ENCODE data around the gene TRPM3. TPM values are rescaled to one million over a fixed set of nuclear protein-coding genes. Genes with fewer than 3 reads are reported as not detected.

Gene TRPM3
- total RNA-seq (not detected), polyA plus RNA-seq (not detected), total RNA-seq (not detected)

- no peak within 1 kb of the TSS for H3K4me3 Mint-ChIP-seq
- Histone ChIP-seq H3K27ac (ENCODE audit: low read depth, low read length) (no peak within 1 kb of the TSS), H3K9me3 (ENCODE audit: control insufficient read depth in 2 of 3, low read length in 3 of 3) (no peaks in the 10 kb centered on the region), H3K27me3 (ENCODE audit: control insufficient read depth in 2 of 2, insufficient read depth in 2 of 2, low read length in 2 of 2) (no peaks in the 10 kb centered on the region), H3K4me1 (ENCODE audit: control insufficient read depth in 2 of 2, insufficient read depth in 2 of 2, low read length in 2 of 2) (no peaks in the 10 kb centered on the region), H3K36me3 (ENCODE audit: control insufficient read depth in 2 of 3, insufficient read depth in 3 of 3, low read length in 3 of 3) (no peaks in the 10 kb centered on the region), H3K4me3 (ENCODE audit: low read length) (no peak within 1 kb of the TSS)
- ATAC-seq (no peak), DNase-seq (no peak)
- H3K36me3 Mint-ChIP-seq: no peaks in the 10 kb centered on the region
- CTCF ChIA-PET: no interaction called here
- POLR2A ChIA-PET: no interaction called here
- H3K9me3 Mint-ChIP-seq: peaks cover 0 to 3% (median 0%) of the 10 kb centered on the region in 11 donors
- H3K4me1 Mint-ChIP-seq: peaks cover 0 to 4% (median 0%) of the 10 kb centered on the region in 7 donors
- intact Hi-C loops (cut with micrococcal nuclease): no loop called here
- no peak within 1 kb of the TSS for H3K27ac Mint-ChIP-seq
- H3K27me3 Mint-ChIP-seq: peaks cover 22 to 40% (median 23%) of the 10 kb centered on the region in 5 donors
Observed at GRCh38 chr9:71121275-71122021, at the start of gene TRPM3. Gene TRPM3, minus strand, starts transcription at chr9:71121621. Its CDS starts 267 bp downstream, at chr9:71121354.

- Mint-ChIP-seq H3K4me3 (no peak overlapping the region), H3K4me1 (peaks cover 0 to 1% (median 0%) of the 10 kb centered on the region in 7 donors), H3K9me3 (peaks cover 0 to 14% (median 4%) of the 10 kb centered on the region in 11 donors), H3K36me3 (no peaks in the 10 kb centered on the region), H3K27me3 (peaks cover 0 to 4% (median 0%) of the 10 kb centered on the region in 5 donors), H3K27ac (no peak overlapping the region)
- Histone ChIP-seq H3K4me3 (ENCODE audit: low read length) (no peak overlapping the region), H3K9me3 (ENCODE audit: control insufficient read depth in 2 of 3, low read length in 3 of 3) (no peaks in the 10 kb centered on the region), H3K27ac (ENCODE audit: low read depth, low read length) (no peak overlapping the region), H3K27me3 (ENCODE audit: control insufficient read depth in 2 of 2, insufficient read depth in 2 of 2, low read length in 2 of 2) (no peaks in the 10 kb centered on the region), H3K36me3 (ENCODE audit: control insufficient read depth in 2 of 3, insufficient read depth in 3 of 3, low read length in 3 of 3) (no peaks in the 10 kb centered on the region), H3K4me1 (ENCODE audit: control insufficient read depth in 2 of 2, insufficient read depth in 2 of 2, low read length in 2 of 2) (no peaks in the 10 kb centered on the region)
- ChIA-PET CTCF (no interaction called here), POLR2A (no interaction called here)
- intact Hi-C loops (cut with micrococcal nuclease): no loop called here
- DNase-seq (no peak), ATAC-seq (no peak)
Observed at GRCh38 chr9:71168418-71168817, 47.0 kb upstream of the TRPM3 start.

GRCh38 chr9:71162126-71162525, 40.7 kb upstream of the TRPM3 start:
- intact Hi-C loops (cut with micrococcal nuclease): no loop called here
- ChIA-PET POLR2A (no interaction called here), CTCF (no interaction called here)
- no peaks in the 10 kb centered on the region for H3K4me1 ChIP-seq (ENCODE audit: control insufficient read depth in 2 of 2, insufficient read depth in 2 of 2, low read length in 2 of 2)
- H3K27me3 ChIP-seq (ENCODE audit: control insufficient read depth in 2 of 2, insufficient read depth in 2 of 2, low read length in 2 of 2): no peaks in the 10 kb centered on the region
- Mint-ChIP-seq H3K4me3 (no peak overlapping the region), H3K4me1 (no peaks in the 10 kb centered on the region), H3K9me3 (no peaks in the 10 kb centered on the region), H3K36me3 (no peaks in the 10 kb centered on the region), H3K27me3 (peaks cover 0 to 4% (median 0%) of the 10 kb centered on the region in 5 donors), H3K27ac (no peak overlapping the region)
- DNase-seq (no peak), ATAC-seq (no peak)
- no peak overlapping the region for H3K27ac ChIP-seq (ENCODE audit: low read depth, low read length)
- H3K36me3 ChIP-seq (ENCODE audit: control insufficient read depth in 2 of 3, insufficient read depth in 3 of 3, low read length in 3 of 3): no peaks in the 10 kb centered on the region
- no peak overlapping the region for H3K4me3 ChIP-seq (ENCODE audit: low read length)
- H3K9me3 ChIP-seq (ENCODE audit: control insufficient read depth in 2 of 3, low read length in 3 of 3): no peaks in the 10 kb centered on the region

GRCh38 chr9:71157731-71158130, 36.3 kb upstream of the TRPM3 start:
- no peaks in the 10 kb centered on the region for H3K36me3 ChIP-seq (ENCODE audit: control insufficient read depth in 2 of 3, insufficient read depth in 3 of 3, low read length in 3 of 3)
- no peaks in the 10 kb centered on the region for H3K4me1 Mint-ChIP-seq
- ChIA-PET CTCF (no interaction called here), POLR2A (no interaction called here)
- no peaks in the 10 kb centered on the region for H3K27me3 Mint-ChIP-seq
- no peak overlapping the region for H3K4me3 ChIP-seq (ENCODE audit: low read length)
- DNase-seq: no peak
- H3K27ac Mint-ChIP-seq: no peak overlapping the region
- H3K9me3 Mint-ChIP-seq: no peaks in the 10 kb centered on the region
- no peak for ATAC-seq
- H3K27me3 ChIP-seq (ENCODE audit: control insufficient read depth in 2 of 2, insufficient read depth in 2 of 2, low read length in 2 of 2): no peaks in the 10 kb centered on the region
- no peak overlapping the region for H3K4me3 Mint-ChIP-seq
- H3K27ac ChIP-seq (ENCODE audit: low read depth, low read length): no peak overlapping the region
- no peaks in the 10 kb centered on the region for H3K9me3 ChIP-seq (ENCODE audit: control insufficient read depth in 2 of 3, low read length in 3 of 3)
- intact Hi-C loops (cut with micrococcal nuclease): no loop called here
- no peaks in the 10 kb centered on the region for H3K36me3 Mint-ChIP-seq
- H3K4me1 ChIP-seq (ENCODE audit: control insufficient read depth in 2 of 2, insufficient read depth in 2 of 2, low read length in 2 of 2): no peaks in the 10 kb centered on the region

GRCh38 chr9:71147368-71147767, 25.9 kb upstream of the TRPM3 start:
- H3K27ac ChIP-seq (ENCODE audit: low read depth, low read length): no peak overlapping the region
- DNase-seq (no peak), ATAC-seq (no peak)
- H3K4me3 ChIP-seq (ENCODE audit: low read length): no peak overlapping the region
- Mint-ChIP-seq H3K27me3 (peaks cover 0 to 5% (median 4%) of the 10 kb centered on the region in 5 donors), H3K4me3 (no peak overlapping the region), H3K9me3 (peaks cover 0 to 18% (median 3%) of the 10 kb centered on the region in 11 donors), H3K36me3 (no peaks in the 10 kb centered on the region), H3K4me1 (no peaks in the 10 kb centered on the region), H3K27ac (no peak overlapping the region)
- ChIA-PET POLR2A (no interaction called here), CTCF (no interaction called here)
- H3K4me1 ChIP-seq (ENCODE audit: control insufficient read depth in 2 of 2, insufficient read depth in 2 of 2, low read length in 2 of 2): no peaks in the 10 kb centered on the region
- H3K36me3 ChIP-seq (ENCODE audit: control insufficient read depth in 2 of 3, insufficient read depth in 3 of 3, low read length in 3 of 3): no peaks in the 10 kb centered on the region
- intact Hi-C loops (cut with micrococcal nuclease): no loop called here
- H3K9me3 ChIP-seq (ENCODE audit: control insufficient read depth in 2 of 3, low read length in 3 of 3): no peaks in the 10 kb centered on the region
- H3K27me3 ChIP-seq (ENCODE audit: control insufficient read depth in 2 of 2, insufficient read depth in 2 of 2, low read length in 2 of 2): no peaks in the 10 kb centered on the region

- H3K4me1 Mint-ChIP-seq: no peaks in the 10 kb centered on the region
- no peaks in the 10 kb centered on the region for H3K36me3 Mint-ChIP-seq
- H3K4me1 ChIP-seq (ENCODE audit: control insufficient read depth in 2 of 2, insufficient read depth in 2 of 2, low read length in 2 of 2): no peaks in the 10 kb centered on the region
- H3K4me3 Mint-ChIP-seq: no peak overlapping the region
- ChIA-PET POLR2A (no interaction called here), CTCF (no interaction called here)
- no peak overlapping the region for H3K27ac Mint-ChIP-seq
- no peak overlapping the region for H3K4me3 ChIP-seq (ENCODE audit: low read length)
- no peaks in the 10 kb centered on the region for H3K27me3 ChIP-seq (ENCODE audit: control insufficient read depth in 2 of 2, insufficient read depth in 2 of 2, low read length in 2 of 2)
- ATAC-seq (no peak), DNase-seq (no peak)
- no peaks in the 10 kb centered on the region for H3K36me3 ChIP-seq (ENCODE audit: control insufficient read depth in 2 of 3, insufficient read depth in 3 of 3, low read length in 3 of 3)
- H3K27ac ChIP-seq (ENCODE audit: low read depth, low read length): no peak overlapping the region
- H3K9me3 Mint-ChIP-seq: peaks cover 0 to 18% (median 3%) of the 10 kb centered on the region in 11 donors
- no peaks in the 10 kb centered on the region for H3K9me3 ChIP-seq (ENCODE audit: control insufficient read depth in 2 of 3, low read length in 3 of 3)
- intact Hi-C loops (cut with micrococcal nuclease): no loop called here
- H3K27me3 Mint-ChIP-seq: peaks cover 0 to 5% (median 4%) of the 10 kb centered on the region in 5 donors
Observed at GRCh38 chr9:71146511-71146910, 25.1 kb upstream of the TRPM3 start.

GRCh38 chr9:71145179-71145578, 23.8 kb upstream of the TRPM3 start:
- peaks cover 0 to 18% (median 4%) of the 10 kb centered on the region in 11 donors for H3K9me3 Mint-ChIP-seq
- intact Hi-C loops (cut with micrococcal nuclease): no loop called here
- H3K27me3 Mint-ChIP-seq: peaks cover 0 to 8% (median 5%) of the 10 kb centered on the region in 5 donors
- H3K27ac Mint-ChIP-seq: no peak overlapping the region
- Histone ChIP-seq H3K36me3 (ENCODE audit: control insufficient read depth in 2 of 3, insufficient read depth in 3 of 3, low read length in 3 of 3) (no peaks in the 10 kb centered on the region), H3K4me1 (ENCODE audit: control insufficient read depth in 2 of 2, insufficient read depth in 2 of 2, low read length in 2 of 2) (no peaks in the 10 kb centered on the region), H3K4me3 (ENCODE audit: low read length) (no peak overlapping the region), H3K9me3 (ENCODE audit: control insufficient read depth in 2 of 3, low read length in 3 of 3) (no peaks in the 10 kb centered on the region), H3K27me3 (ENCODE audit: control insufficient read depth in 2 of 2, insufficient read depth in 2 of 2, low read length in 2 of 2) (no peaks in the 10 kb centered on the region), H3K27ac (ENCODE audit: low read depth, low read length) (no peak overlapping the region)
- ATAC-seq (no peak), DNase-seq (no peak)
- H3K4me1 Mint-ChIP-seq: no peaks in the 10 kb centered on the region
- POLR2A ChIA-PET: no interaction called here
- H3K4me3 Mint-ChIP-seq: no peak overlapping the region
- no peaks in the 10 kb centered on the region for H3K36me3 Mint-ChIP-seq
- CTCF ChIA-PET: no interaction called here
